GM23338 (cell line): ENCODE measurements around the gene RGP1. TPM values are rescaled to one million over a fixed set of nuclear protein-coding genes. Genes with fewer than 3 reads are reported as not detected.
A peak's percentile ranks its signal among the peaks of the same experiment; 100 is the strongest.

Source experiments
- ATAC-seq: fragments of 200-7000 bp; cut with Tn5 transposase; 3 replicates; pipeline ENCODE4 v1.9.1; 2020
- DNase-seq: peaks from one replicate; pipeline ENCODE4 v3.0.0-alpha.2; 2015; ENCODE audit warnings: low spot score
- H2AFZ ChIP-seq: fragments of 200-600 bp; sonication (generic); 2 replicates; pipeline ENCODE4 v1.8.0; 2016; ENCODE audit warnings: antibody characterized with exemption, mild to moderate bottlenecking, moderate library complexity
- H3F3A ChIP-seq: fragments of 200-600 bp; sonication (generic); replicated peaks from 2 replicates; pipeline ENCODE4 v1.8.0; 2017; ENCODE audit warnings: antibody characterized with exemption, mixed run types, low read depth
- H3K27ac ChIP-seq: fragments of 200-600 bp; sonication (generic); 2 replicates; pipeline ENCODE4 v1.6.1; 2016; ENCODE audit warnings: low read depth
- H3K27me3 ChIP-seq: fragments of 200-600 bp; sonication (generic); 2 replicates; pipeline ENCODE4 v1.8.0; 2016; ENCODE audit warnings: mild to moderate bottlenecking, mixed run types, moderate library complexity; ENCODE audit not compliant: insufficient read depth
- H3K36me3 ChIP-seq: fragments of 200-600 bp; sonication (generic); 2 replicates; pipeline ENCODE4 v1.8.0; 2016; ENCODE audit warnings: mild to moderate bottlenecking; ENCODE audit not compliant: insufficient read depth
- H3K4me1 ChIP-seq: fragments of 200-600 bp; sonication (generic); 2 replicates; pipeline ENCODE4 v1.8.0; 2016; ENCODE audit warnings: mild to moderate bottlenecking, moderate library complexity; ENCODE audit not compliant: insufficient read depth
- H3K4me2 ChIP-seq: fragments of 200-600 bp; sonication (generic); 2 replicates; pipeline ENCODE4 v1.7.1; 2017; ENCODE audit warnings: mixed run types
- H3K4me3 ChIP-seq: fragments of 200-600 bp; sonication (generic); 2 replicates; pipeline ENCODE4 v1.6.1; 2016; ENCODE audit warnings: mixed run types
- H3K79me2 ChIP-seq: fragments of 200-600 bp; sonication (generic); replicated peaks from 2 replicates; pipeline ENCODE4 v1.8.0; 2017; ENCODE audit warnings: mild to moderate bottlenecking; ENCODE audit not compliant: insufficient read depth
- H3K9me2 ChIP-seq: fragments of 200-600 bp; sonication (generic); 2 replicates; pipeline ENCODE4 v1.8.0; 2017; ENCODE audit not compliant: insufficient read depth
- H4K20me1 ChIP-seq: fragments of 200-600 bp; sonication (generic); replicated peaks from 2 replicates; pipeline ENCODE4 v1.8.0; 2017; ENCODE audit warnings: mild to moderate bottlenecking; ENCODE audit not compliant: insufficient read depth
- H3K27ac Mint-ChIP-seq: 2 replicates; pipeline ENCODE4 v1.8.0; 2020; ENCODE audit warnings: inconsistent platforms, mild to moderate bottlenecking, moderate library complexity, mixed read lengths
- H3K27me3 Mint-ChIP-seq: 3 replicates; pipeline ENCODE4 v1.8.0; 2022; ENCODE audit warnings: low read depth, mild to moderate bottlenecking, moderate library complexity, mixed read lengths, inconsistent platforms; ENCODE audit not compliant: insufficient read depth, poor library complexity
- H3K36me3 Mint-ChIP-seq: 3 replicates; pipeline ENCODE4 v1.8.0; 2021; ENCODE audit warnings: low read depth, mild to moderate bottlenecking, inconsistent platforms, moderate library complexity, mixed read lengths
- H3K4me1 Mint-ChIP-seq: 3 replicates; pipeline ENCODE4 v1.8.0; 2020; ENCODE audit warnings: mild to moderate bottlenecking, inconsistent platforms, mixed read lengths
- H3K4me3 Mint-ChIP-seq: 3 replicates; pipeline ENCODE4 v1.8.0; 2021; ENCODE audit warnings: moderate library complexity, mild to moderate bottlenecking, inconsistent platforms, mixed read lengths
- H3K9me3 Mint-ChIP-seq: 3 replicates; pipeline ENCODE4 v1.8.0; 2020; ENCODE audit warnings: moderate library complexity, mild to moderate bottlenecking, inconsistent platforms, mixed read lengths
- CREB1 ChIP-seq: fragments of 250-450 bp; sonication (Bioruptor Pico); IDR thresholded peaks from 2 replicates; pipeline ENCODE4 v1.5.0; 2020; ENCODE audit warnings: low read depth, mild to moderate bottlenecking, moderate library complexity
- EZH2phosphoT487 ChIP-seq: fragments of 200-600 bp; sonication (generic); IDR thresholded peaks from one replicate; pipeline ENCODE4 v1.8.1; 2018; ENCODE audit warnings: antibody characterized with exemption; ENCODE audit not compliant: unreplicated experiment
- JUNB ChIP-seq: IDR thresholded peaks from one replicate; pipeline ENCODE4 v1.6.1; 2016; ENCODE audit warnings: antibody characterized with exemption; ENCODE audit not compliant: unreplicated experiment
- NANOG ChIP-seq: IDR thresholded peaks from 2 replicates; pipeline ENCODE4 v1.6.1; 2016; ENCODE audit warnings: antibody characterized with exemption, borderline replicate concordance
- ZNF114 ChIP-seq: fragments of 250-450 bp; sonication (Bioruptor Pico); IDR thresholded peaks from 2 replicates; pipeline ENCODE4 v1.5.0; 2020; ENCODE audit warnings: mild to moderate bottlenecking, moderate library complexity
- ZNF331 ChIP-seq: fragments of 250-450 bp; sonication (Bioruptor Pico); IDR thresholded peaks from 2 replicates; pipeline ENCODE4 v1.5.0; 2020; ENCODE audit warnings: low read depth, mild to moderate bottlenecking, moderate library complexity
- ZNF462 ChIP-seq: fragments of 250-450 bp; sonication (Bioruptor Pico); IDR thresholded peaks from 2 replicates; pipeline ENCODE4 v1.5.0; 2020; ENCODE audit warnings: mild to moderate bottlenecking, moderate library complexity
- polyA plus RNA-seq: library from polyadenylated mRNA; unstranded; fragments of >200 nt; fragmentation: Nextera tagmentation; extraction: Ambion mirVana; gene quantifications from 2 replicates; pipeline ENCODE4 v1.2.1, GENCODE V29; 2016
- total RNA-seq: library from RNA; depleted of rRNA; stranded (reverse); fragments of >200 nt; shearing (Covaris generic); gene quantifications from 2 replicates; pipeline ENCODE4 v1.2.3, GENCODE V29; 2014

RGP1 gene
- total and polyA plus RNA-seq, 2 experiments from 2014 or later = 2.8 to 16.0 TPM

DNA sequence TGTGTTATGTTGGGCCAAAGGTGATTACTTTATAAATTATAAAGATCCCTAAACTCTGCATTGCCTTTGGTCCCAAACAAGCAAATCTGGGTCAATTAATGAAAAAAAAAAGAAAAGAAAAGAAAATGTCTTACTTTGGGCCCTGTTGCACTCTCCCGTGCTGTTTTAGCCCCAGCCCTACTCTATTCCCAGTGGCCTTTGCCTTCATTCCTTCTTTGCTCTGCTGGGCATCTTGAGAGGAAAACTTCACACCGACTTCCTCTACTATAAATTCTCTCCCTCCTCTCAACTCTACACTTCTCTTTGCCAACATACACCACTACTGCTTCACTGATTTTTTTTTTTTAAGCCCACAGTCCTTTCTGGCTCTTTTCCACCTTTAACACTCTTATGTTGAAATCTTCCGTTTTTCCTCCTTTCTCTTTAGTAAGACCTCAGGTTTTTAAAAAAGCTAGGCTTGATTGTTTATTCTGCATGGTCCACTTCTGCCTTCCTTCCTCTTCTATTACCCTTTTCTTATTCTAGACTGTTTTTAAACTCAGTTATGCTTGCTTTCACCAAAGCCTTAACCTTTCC lies 9.5 kb downstream of the RGP1 start:
- peaks cover 18% of the 10 kb centered on the region; the same call in 1 of the 2 replicates for H3F3A ChIP-seq
- H3K79me2 ChIP-seq = peaks cover 54% of the 10 kb centered on the region
- H3K4me2 ChIP-seq = peak overlapping the region; percentile 89
- H4K20me1 ChIP-seq = peaks cover 3% of the 10 kb centered on the region; the same call in 1 of the 2 replicates
- H3K27ac ChIP-seq = no peak overlapping the region
- ATAC-seq = no peak
- no peak for TF ChIP-seq ZNF331 (CRISPR knock-in tag)
- TF ChIP-seq CREB1 (CRISPR knock-in tag) = no peak
- TF ChIP-seq NANOG = no peak
- TF ChIP-seq ZNF114 = no peak
- no peak for TF ChIP-seq EZH2phosphoT487
- no peak for TF ChIP-seq JUNB
- no peak for TF ChIP-seq ZNF462 (CRISPR knock-in tag)
- H3K36me3 ChIP-seq = no peaks in the 10 kb centered on the region
- peak overlapping the region; percentile 14; the same call in 1 of the 2 replicates for H3K27ac Mint-ChIP-seq
- peaks cover 44% of the 10 kb centered on the region for H3K4me1 Mint-ChIP-seq
- no peaks in the 10 kb centered on the region for H3K27me3 ChIP-seq
- H3K4me1 ChIP-seq = peaks cover 18% of the 10 kb centered on the region
- peaks cover 22% of the 10 kb centered on the region for H3K36me3 Mint-ChIP-seq
- H3K4me3 ChIP-seq = peak overlapping the region; percentile 98; the same call in 1 of the 2 replicates
- H3K9me2 ChIP-seq = no peaks in the 10 kb centered on the region
- no peak overlapping the region for H2AFZ ChIP-seq
- H3K4me3 Mint-ChIP-seq = peak overlapping the region; percentile 94
- no peak for DNase-seq
- peaks cover 6% of the 10 kb centered on the region for H3K27me3 Mint-ChIP-seq
- no peaks in the 10 kb centered on the region; the same call in 1 of the 3 replicates for H3K9me3 Mint-ChIP-seq
